ENCODE results near the gene CCDC107. TPM values are rescaled to one million over a fixed set of nuclear protein-coding genes. Genes with fewer than 3 reads are reported as not detected.
A peak's percentile ranks its signal among the peaks of the same experiment; 100 is the strongest.

Gene CCDC107
- total RNA-seq, 4 donors from 2014 or later: 5.0 to 13.2 (median 9.6) TPM

DNA sequence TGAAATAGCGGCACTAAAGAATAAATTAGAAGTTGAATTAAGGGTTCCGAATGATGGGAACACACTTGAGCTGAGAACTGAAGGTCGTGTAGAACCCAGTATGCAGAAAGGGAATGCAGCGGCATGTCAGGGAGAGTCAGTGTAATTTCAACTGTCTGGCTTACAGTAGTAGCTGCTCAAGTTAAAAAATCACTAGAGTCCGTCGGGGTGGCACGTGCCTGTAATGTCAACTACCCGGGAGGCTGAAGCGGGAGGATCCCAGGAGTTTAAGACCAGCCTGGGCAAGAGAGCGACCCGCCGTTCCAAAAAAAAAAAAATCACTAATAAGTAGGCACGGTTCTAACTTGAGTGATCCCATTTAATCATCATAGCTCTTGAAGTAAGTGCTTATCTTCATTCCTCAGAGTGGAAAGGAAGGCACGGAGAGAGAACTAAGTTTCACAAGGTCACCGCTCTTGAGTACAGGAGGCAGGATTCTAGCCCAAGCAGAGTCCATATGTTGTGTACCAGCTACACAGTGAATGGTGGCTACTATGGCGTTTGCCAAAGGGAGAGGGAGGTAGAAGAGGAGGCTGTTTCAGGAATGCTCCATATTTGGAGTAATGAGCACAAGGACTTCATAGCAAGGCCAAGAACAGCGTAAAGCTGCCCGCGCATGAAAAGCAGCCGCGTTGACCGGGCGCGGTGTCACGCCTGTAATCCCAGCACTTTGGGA lies 1.1 kb upstream of the CCDC107 start:
- Histone ChIP-seq H3K4me1 (peaks cover 47% of the 10 kb centered on the region), H3K27ac (peak overlapping the region; percentile 98), H3K36me3 (peaks cover 4% of the 10 kb centered on the region), H3K27me3 (no peaks in the 10 kb centered on the region), H3K4me3 (peak overlapping the region; percentile 83), H3K9me3 (no peaks in the 10 kb centered on the region)
- DNase-seq (ENCODE audit: low spot score in 2 of 2): no peak
- TF ChIP-seq, protein P1, sequence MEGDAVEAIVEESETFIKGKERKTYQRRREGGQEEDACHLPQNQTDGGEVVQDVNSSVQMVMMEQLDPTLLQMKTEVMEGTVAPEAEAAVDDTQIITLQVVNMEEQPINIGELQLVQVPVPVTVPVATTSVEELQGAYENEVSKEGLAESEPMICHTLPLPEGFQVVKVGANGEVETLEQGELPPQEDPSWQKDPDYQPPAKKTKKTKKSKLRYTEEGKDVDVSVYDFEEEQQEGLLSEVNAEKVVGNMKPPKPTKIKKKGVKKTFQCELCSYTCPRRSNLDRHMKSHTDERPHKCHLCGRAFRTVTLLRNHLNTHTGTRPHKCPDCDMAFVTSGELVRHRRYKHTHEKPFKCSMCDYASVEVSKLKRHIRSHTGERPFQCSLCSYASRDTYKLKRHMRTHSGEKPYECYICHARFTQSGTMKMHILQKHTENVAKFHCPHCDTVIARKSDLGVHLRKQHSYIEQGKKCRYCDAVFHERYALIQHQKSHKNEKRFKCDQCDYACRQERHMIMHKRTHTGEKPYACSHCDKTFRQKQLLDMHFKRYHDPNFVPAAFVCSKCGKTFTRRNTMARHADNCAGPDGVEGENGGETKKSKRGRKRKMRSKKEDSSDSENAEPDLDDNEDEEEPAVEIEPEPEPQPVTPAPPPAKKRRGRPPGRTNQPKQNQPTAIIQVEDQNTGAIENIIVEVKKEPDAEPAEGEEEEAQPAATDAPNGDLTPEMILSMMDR (IDR thresholded peaks at IDR 0.05): no peak
- TF ChIP-seq POLR2A (IDR thresholded peaks at IDR 0.05) (no peak), POLR2AphosphoS5 (IDR thresholded peaks at IDR 0.05) (no peak), EP300 (IDR thresholded peaks at IDR 0.05) (no peak)
- 19% methylated on average over 25 of the region's 25 CpGs for WGBS

DNA sequence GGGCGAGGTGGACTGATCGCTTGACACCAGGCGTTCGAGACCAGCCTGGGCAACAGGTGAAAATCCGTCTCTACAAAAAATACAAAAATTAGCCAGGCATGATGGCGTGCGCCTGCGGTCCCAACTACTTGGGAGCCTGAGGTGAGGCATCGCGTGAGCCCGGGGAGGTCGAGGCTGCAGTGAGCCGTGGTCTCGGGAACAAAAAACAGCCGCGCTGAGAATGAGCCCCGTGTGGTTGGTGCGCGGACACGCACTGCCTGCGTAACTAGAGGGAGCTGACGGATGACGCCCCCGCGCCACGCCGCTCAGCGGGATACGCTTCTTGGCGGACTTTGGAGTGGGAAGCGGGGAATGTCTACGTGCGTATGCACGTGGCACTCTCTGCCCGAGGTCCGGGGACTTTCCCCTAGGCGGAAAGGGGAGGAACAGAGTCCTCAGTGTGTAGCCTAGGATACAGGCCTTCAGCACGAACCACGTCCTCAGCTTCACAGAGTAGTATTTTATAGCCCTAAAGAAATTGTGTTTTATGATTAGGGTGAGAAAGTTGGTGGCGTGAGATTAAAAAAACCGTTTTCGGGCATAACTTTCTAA lies 451 bp upstream of the CCDC107 start, which contains the start of gene RMRP:
Gene RMRP (minus strand): TSS at position 474 of the 591 bp plus-strand sequence.
- WGBS: under 1% methylated on average over 20 of the region's 42 CpGs
- DNase-seq (ENCODE audit: low spot score in 2 of 2): peak; percentile 98 to 99
- Histone ChIP-seq H3K36me3 (peaks cover 4% of the 10 kb centered on the region), H3K27ac (peak within 1 kb of the TSS; percentile 98), H3K27me3 (no peaks in the 10 kb centered on the region), H3K9me3 (no peaks in the 10 kb centered on the region), H3K4me1 (peaks cover 45% of the 10 kb centered on the region), H3K4me3 (peak within 1 kb of the TSS; percentile 83)
- TF ChIP-seq POLR2AphosphoS5 (IDR thresholded peaks at IDR 0.05): peak in 2 of 3 donors; percentile 66 to 97
- TF ChIP-seq, protein P1 (IDR thresholded peaks at IDR 0.05): peak in 1 of 2 donors; percentile 37
- peak; percentile 94 for TF ChIP-seq EP300 (IDR thresholded peaks at IDR 0.05)
- no peak for TF ChIP-seq POLR2A (IDR thresholded peaks at IDR 0.05)

DNA sequence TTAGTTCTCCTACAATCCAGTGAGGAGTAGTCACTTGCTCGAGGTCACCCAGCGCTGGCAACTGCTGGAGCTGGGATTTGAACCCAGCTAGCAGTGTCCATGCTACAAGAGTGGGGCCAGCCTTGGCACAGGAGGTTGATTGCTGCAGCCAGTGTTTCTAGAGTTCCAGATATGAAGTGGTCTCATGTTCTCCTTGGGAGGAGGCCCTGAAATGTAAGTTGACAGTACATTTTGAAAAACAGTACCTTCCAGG lies 802 bp downstream of the CCDC107 start:
- Histone ChIP-seq H3K27ac (peak overlapping the region; percentile 98), H3K9me3 (no peaks in the 10 kb centered on the region), H3K27me3 (no peaks in the 10 kb centered on the region), H3K36me3 (peaks cover 4% of the 10 kb centered on the region), H3K4me1 (peaks cover 43% of the 10 kb centered on the region), H3K4me3 (peak overlapping the region; percentile 83)
- DNase-seq (ENCODE audit: low spot score in 2 of 2): no peak
- 0% methylated on average over 2 of the region's 2 CpGs for WGBS
- TF ChIP-seq, protein P1 (IDR thresholded peaks at IDR 0.05): no peak
- TF ChIP-seq POLR2AphosphoS5 (IDR thresholded peaks at IDR 0.05): no peak
- no peak for TF ChIP-seq EP300 (IDR thresholded peaks at IDR 0.05)
- TF ChIP-seq POLR2A (IDR thresholded peaks at IDR 0.05): no peak

DNA sequence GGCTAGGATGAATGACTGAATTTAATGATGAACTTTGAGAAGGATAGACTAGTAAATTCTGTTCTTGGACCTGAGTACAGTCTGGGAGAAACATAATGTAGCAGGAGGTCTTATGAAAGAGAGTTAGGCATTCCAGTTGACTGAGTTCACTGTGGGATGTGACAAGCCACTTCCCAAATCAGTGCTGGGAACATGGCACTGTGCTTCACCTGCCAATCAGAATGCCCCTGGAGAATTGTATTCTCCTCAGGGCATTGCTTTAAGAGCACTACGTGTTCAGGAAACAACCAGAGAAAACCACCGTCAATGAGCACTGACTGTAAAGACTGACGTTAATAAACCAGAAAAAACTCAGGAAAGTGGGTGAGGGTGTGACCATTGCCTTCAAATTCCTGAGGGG lies 1.2 kb downstream of the CCDC107 start:
- Histone ChIP-seq H3K36me3 (peaks cover 4% of the 10 kb centered on the region), H3K27me3 (no peaks in the 10 kb centered on the region), H3K27ac (peak overlapping the region; percentile 98), H3K9me3 (no peaks in the 10 kb centered on the region), H3K4me1 (peaks cover 43% of the 10 kb centered on the region), H3K4me3 (peak overlapping the region; percentile 83)
- TF ChIP-seq POLR2A (IDR thresholded peaks at IDR 0.05) (no peak), EP300 (IDR thresholded peaks at IDR 0.05) (peak; percentile 75), POLR2AphosphoS5 (IDR thresholded peaks at IDR 0.05) (peak in 1 of 3 donors; percentile 17)
- 46% methylated on average over 3 of the region's 3 CpGs for WGBS
- DNase-seq (ENCODE audit: low spot score in 2 of 2): no peak

DNA sequence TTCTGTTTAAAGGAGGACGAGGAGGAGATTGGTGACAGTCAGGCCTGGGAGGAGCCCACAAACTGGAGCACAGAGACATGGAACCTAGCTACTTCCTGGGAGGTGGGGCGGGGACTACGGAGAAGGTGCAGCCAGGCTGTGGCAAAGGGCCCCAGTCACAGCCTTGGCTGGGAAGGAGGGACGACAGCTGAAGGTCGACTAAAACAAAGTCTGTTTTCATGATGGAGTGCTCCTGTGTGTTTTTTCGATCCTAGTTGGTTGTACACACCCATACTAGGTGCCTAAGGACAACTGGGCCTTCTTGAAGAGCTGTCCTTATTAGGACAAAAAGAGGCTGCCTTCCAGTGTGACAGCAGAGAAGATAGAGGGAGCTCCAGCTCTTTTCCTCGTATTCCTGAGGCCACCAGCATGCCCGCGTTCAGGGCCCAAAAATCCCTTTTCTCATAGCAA lies 2.9 kb downstream of the CCDC107 start:
- no peak overlapping the region for H3K4me3 ChIP-seq
- peaks cover 57% of the 10 kb centered on the region for H3K4me1 ChIP-seq
- no peaks in the 10 kb centered on the region for H3K27me3 ChIP-seq
- H3K27ac ChIP-seq: peak overlapping the region; percentile 98
- TF ChIP-seq, protein P1 (IDR thresholded peaks at IDR 0.05): peak in 1 of 2 donors; percentile 39
- TF ChIP-seq POLR2AphosphoS5 (IDR thresholded peaks at IDR 0.05): no peak
- peaks cover 4% of the 10 kb centered on the region for H3K36me3 ChIP-seq
- no peaks in the 10 kb centered on the region for H3K9me3 ChIP-seq
- DNase-seq (ENCODE audit: low spot score in 2 of 2): no peak
- 43% methylated on average over 9 of the region's 9 CpGs for WGBS

All from suprapubic skin (tissue), 4 donors.